ENCODE measurements around the gene CELF6. TPM values are rescaled to one million over a fixed set of nuclear protein-coding genes. Genes with fewer than 3 reads are reported as not detected.

CELF6 gene
- total and polyA plus RNA-seq, 4 donors: 0.10 to 0.92 (median 0.44) TPM

GRCh38 chr15:72345280-72345679 is 25.3 kb upstream of the CELF6 start:
- H3K4me3 ChIP-seq (ENCODE audit: low read depth in 1 of 3, low read length in 3 of 3): no peak overlapping the region
- no peak overlapping the region for H3K27ac ChIP-seq (ENCODE audit: low read depth in 1 of 2, low read length in 2 of 2)
- no peak for DNase-seq (ENCODE audit: low spot score)
- H3K36me3 ChIP-seq (ENCODE audit: control insufficient read depth in 4 of 4, insufficient read depth in 3 of 4, low read depth in 1 of 4, low read length in 3 of 4): peaks cover 10 to 76% (median 56%) of the 10 kb centered on the region in 4 donors
- WGBS: 77% methylated on average over 7 of the region's 7 CpGs
- no peaks in the 10 kb centered on the region for H3K27me3 ChIP-seq (ENCODE audit: control insufficient read depth in 4 of 4, insufficient read depth in 4 of 4, low read length in 3 of 4)
- no peak overlapping the region for H3K9ac ChIP-seq (ENCODE audit: low read depth in 1 of 2, low read length in 2 of 2)
- H3K4me1 ChIP-seq (ENCODE audit: control insufficient read depth in 4 of 4, insufficient read depth in 4 of 4, low read length in 3 of 4): no peaks in the 10 kb centered on the region
- TF ChIP-seq JUND (IDR thresholded peaks at IDR 0.05) (no peak), FOXA2 (IDR thresholded peaks at IDR 0.05) (no peak), SP1 (IDR thresholded peaks at IDR 0.05) (no peak), HNF4G (IDR thresholded peaks at IDR 0.05) (no peak), HNF4A (conservative IDR thresholded peaks at IDR 0.05) (no peak), ZBTB33 (IDR thresholded peaks at IDR 0.05) (no peak), NR2F2 (IDR thresholded peaks at IDR 0.05) (no peak)
- TF ChIP-seq, protein P1, sequence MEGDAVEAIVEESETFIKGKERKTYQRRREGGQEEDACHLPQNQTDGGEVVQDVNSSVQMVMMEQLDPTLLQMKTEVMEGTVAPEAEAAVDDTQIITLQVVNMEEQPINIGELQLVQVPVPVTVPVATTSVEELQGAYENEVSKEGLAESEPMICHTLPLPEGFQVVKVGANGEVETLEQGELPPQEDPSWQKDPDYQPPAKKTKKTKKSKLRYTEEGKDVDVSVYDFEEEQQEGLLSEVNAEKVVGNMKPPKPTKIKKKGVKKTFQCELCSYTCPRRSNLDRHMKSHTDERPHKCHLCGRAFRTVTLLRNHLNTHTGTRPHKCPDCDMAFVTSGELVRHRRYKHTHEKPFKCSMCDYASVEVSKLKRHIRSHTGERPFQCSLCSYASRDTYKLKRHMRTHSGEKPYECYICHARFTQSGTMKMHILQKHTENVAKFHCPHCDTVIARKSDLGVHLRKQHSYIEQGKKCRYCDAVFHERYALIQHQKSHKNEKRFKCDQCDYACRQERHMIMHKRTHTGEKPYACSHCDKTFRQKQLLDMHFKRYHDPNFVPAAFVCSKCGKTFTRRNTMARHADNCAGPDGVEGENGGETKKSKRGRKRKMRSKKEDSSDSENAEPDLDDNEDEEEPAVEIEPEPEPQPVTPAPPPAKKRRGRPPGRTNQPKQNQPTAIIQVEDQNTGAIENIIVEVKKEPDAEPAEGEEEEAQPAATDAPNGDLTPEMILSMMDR (IDR thresholded peaks at IDR 0.05; ENCODE audit: low read depth, low read length, missing input control): no peak
- no peaks in the 10 kb centered on the region for H3K9me3 ChIP-seq (ENCODE audit: control insufficient read depth in 4 of 4, low read length in 3 of 4)

DNA sequence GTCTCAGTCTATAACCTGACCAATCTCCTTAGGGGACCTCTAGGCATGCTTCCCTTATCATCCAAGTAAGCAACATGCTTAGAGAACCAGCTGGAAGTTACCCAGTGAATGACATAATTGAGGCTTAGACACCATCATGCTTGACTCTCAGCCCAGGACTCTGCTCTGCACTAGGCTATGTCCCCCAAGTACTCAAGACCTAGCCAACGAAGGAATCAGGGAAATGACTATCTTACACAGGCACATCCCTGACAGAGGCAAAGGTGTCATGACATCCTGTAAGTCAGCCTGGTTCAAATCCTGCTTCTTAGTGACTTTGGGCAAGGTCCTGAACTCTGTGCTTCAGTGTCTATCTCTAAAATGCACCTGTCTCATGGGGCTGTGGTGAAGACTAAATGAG is 24.6 kb upstream of the CELF6 start:
- peaks cover 10 to 71% (median 52%) of the 10 kb centered on the region in 4 donors for H3K36me3 ChIP-seq (ENCODE audit: control insufficient read depth in 4 of 4, insufficient read depth in 3 of 4, low read depth in 1 of 4, low read length in 3 of 4)
- H3K27ac ChIP-seq (ENCODE audit: low read depth in 1 of 2, low read length in 2 of 2): no peak overlapping the region
- no peak overlapping the region for H3K9ac ChIP-seq (ENCODE audit: low read depth in 1 of 2, low read length in 2 of 2)
- DNase-seq (ENCODE audit: low spot score): no peak
- H3K27me3 ChIP-seq (ENCODE audit: control insufficient read depth in 4 of 4, insufficient read depth in 4 of 4, low read length in 3 of 4): no peaks in the 10 kb centered on the region
- WGBS: 97% methylated on average over 1 of the region's 1 CpG
- TF ChIP-seq GABPA (IDR thresholded peaks at IDR 0.05 in 1 of 2, conservative IDR thresholded peaks at IDR 0.05 in 1 of 2): no peak
- TF ChIP-seq, protein P1 (IDR thresholded peaks at IDR 0.05; ENCODE audit: low read depth, low read length, missing input control): no peak
- no peak for TF ChIP-seq HNF4A (conservative IDR thresholded peaks at IDR 0.05)
- no peak for TF ChIP-seq JUND (IDR thresholded peaks at IDR 0.05)
- no peak for TF ChIP-seq SP1 (IDR thresholded peaks at IDR 0.05)
- TF ChIP-seq RAD21 (IDR thresholded peaks at IDR 0.05): no peak
- TF ChIP-seq FOXA2 (IDR thresholded peaks at IDR 0.05): no peak
- no peak for TF ChIP-seq FOXA1 (IDR thresholded peaks at IDR 0.05)
- TF ChIP-seq NR2F2 (IDR thresholded peaks at IDR 0.05): no peak
- TF ChIP-seq, protein P2, sequence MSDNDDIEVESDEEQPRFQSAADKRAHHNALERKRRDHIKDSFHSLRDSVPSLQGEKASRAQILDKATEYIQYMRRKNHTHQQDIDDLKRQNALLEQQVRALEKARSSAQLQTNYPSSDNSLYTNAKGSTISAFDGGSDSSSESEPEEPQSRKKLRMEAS (IDR thresholded peaks at IDR 0.05): no peak
- no peak for TF ChIP-seq ZBTB33 (IDR thresholded peaks at IDR 0.05)
- no peak for TF ChIP-seq EGR1 (IDR thresholded peaks at IDR 0.05; ENCODE audit: low read depth in 2 of 2)
- TF ChIP-seq ATF3 (IDR thresholded peaks at IDR 0.05): no peak
- TF ChIP-seq TAF1 (conservative IDR thresholded peaks at IDR 0.05): no peak
- no peaks in the 10 kb centered on the region for H3K9me3 ChIP-seq (ENCODE audit: control insufficient read depth in 4 of 4, low read length in 3 of 4)
- no peaks in the 10 kb centered on the region for H3K4me1 ChIP-seq (ENCODE audit: control insufficient read depth in 4 of 4, insufficient read depth in 4 of 4, low read length in 3 of 4)
- H3K4me3 ChIP-seq (ENCODE audit: low read depth in 1 of 3, low read length in 3 of 3): no peak overlapping the region
